Measurements from ENCODE around the gene OR6X1.

OR6X1 gene

DNA sequence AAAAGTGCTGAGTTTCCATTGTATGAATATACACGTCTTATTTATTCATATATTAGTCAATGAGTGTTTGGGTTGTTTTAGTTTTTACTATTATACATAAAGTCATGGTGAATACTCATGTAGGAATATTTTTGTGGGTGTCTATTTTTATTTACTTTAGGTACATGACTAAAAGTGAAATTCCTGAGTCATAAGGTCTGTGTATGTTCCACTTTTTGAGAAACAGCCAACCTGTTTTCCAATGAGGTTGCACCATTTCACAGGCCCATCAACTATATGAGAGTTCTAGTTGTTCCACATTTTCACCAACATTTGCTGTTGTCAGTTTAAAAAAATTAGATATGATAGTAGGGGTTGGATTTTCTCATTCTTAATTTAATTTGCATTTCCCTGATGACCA is 6.6 kb upstream of the OR6X1 start:
- Histone ChIP-seq H2AFZ (ENCODE audit: low read length) (no peak overlapping the region), H3K79me2 (ENCODE audit: insufficient read depth, low read length) (no peaks in the 10 kb centered on the region), H3K9me3 (ENCODE audit: insufficient read depth, low read depth, low read length) (no peaks in the 10 kb centered on the region; the same call in 1 of the 2 replicates), H3K4me3 (ENCODE audit: low read length, poor library complexity, severe bottlenecking) (no peak overlapping the region), H3K27me3 (ENCODE audit: insufficient read depth, low read length, poor library complexity, severe bottlenecking) (no peaks in the 10 kb centered on the region), H4K20me1 (ENCODE audit: insufficient read depth, low read length, poor library complexity, severe bottlenecking) (no peaks in the 10 kb centered on the region), H3F3A (ENCODE audit: low read depth) (no peaks in the 10 kb centered on the region), H3K4me2 (ENCODE audit: low read depth, low read length, poor library complexity, severe bottlenecking) (no peak overlapping the region), H3K36me3 (ENCODE audit: insufficient read depth, low read length) (no peaks in the 10 kb centered on the region), H3K9me2 (replicated peaks; ENCODE audit: low read depth, low read length) (no peaks in the 10 kb centered on the region), H3K4me1 (ENCODE audit: insufficient read depth, low read length, poor library complexity, severe bottlenecking) (no peaks in the 10 kb centered on the region), H3K9ac (ENCODE audit: low read depth, low read length, poor library complexity, severe bottlenecking) (no peak overlapping the region)
- TF ChIP-seq EZH2phosphoT487 (IDR thresholded peaks at IDR 0.05; ENCODE audit: borderline replicate concordance): no peak
- TF ChIP-seq, protein P1, sequence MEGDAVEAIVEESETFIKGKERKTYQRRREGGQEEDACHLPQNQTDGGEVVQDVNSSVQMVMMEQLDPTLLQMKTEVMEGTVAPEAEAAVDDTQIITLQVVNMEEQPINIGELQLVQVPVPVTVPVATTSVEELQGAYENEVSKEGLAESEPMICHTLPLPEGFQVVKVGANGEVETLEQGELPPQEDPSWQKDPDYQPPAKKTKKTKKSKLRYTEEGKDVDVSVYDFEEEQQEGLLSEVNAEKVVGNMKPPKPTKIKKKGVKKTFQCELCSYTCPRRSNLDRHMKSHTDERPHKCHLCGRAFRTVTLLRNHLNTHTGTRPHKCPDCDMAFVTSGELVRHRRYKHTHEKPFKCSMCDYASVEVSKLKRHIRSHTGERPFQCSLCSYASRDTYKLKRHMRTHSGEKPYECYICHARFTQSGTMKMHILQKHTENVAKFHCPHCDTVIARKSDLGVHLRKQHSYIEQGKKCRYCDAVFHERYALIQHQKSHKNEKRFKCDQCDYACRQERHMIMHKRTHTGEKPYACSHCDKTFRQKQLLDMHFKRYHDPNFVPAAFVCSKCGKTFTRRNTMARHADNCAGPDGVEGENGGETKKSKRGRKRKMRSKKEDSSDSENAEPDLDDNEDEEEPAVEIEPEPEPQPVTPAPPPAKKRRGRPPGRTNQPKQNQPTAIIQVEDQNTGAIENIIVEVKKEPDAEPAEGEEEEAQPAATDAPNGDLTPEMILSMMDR (conservative IDR thresholded peaks at IDR 0.05; ENCODE audit: low read length): no peak

DNA sequence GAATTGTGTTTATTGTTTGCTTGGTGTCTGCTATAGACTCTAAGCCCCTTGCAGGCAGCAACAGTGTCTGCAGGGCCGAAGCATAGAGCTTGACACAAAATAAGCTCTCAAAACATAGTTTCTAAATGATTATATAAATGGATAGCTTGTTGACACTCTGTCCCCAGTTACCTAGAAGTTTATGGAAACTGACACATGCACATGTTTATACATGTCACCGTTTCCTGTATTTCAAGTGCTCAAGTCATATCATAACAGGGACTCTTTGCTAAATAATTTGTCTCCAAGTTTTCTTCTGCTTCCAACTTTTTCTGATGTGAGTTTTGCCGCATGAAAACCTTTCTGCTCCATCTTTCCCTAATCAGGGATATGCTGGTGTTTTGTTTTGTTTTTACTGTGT is 3.7 kb upstream of the OR6X1 start:
- Histone ChIP-seq H3K9me3 (ENCODE audit: insufficient read depth, low read depth, low read length) (no peaks in the 10 kb centered on the region; the same call in 1 of the 2 replicates), H3K9me2 (replicated peaks; ENCODE audit: low read depth, low read length) (no peaks in the 10 kb centered on the region), H3K4me1 (ENCODE audit: insufficient read depth, low read length, poor library complexity, severe bottlenecking) (no peaks in the 10 kb centered on the region), H3K36me3 (ENCODE audit: insufficient read depth, low read length) (no peaks in the 10 kb centered on the region), H3K27me3 (ENCODE audit: insufficient read depth, low read length, poor library complexity, severe bottlenecking) (no peaks in the 10 kb centered on the region), H2AFZ (ENCODE audit: low read length) (no peak overlapping the region), H3K9ac (ENCODE audit: low read depth, low read length, poor library complexity, severe bottlenecking) (no peak overlapping the region), H3K4me2 (ENCODE audit: low read depth, low read length, poor library complexity, severe bottlenecking) (no peak overlapping the region), H3K4me3 (ENCODE audit: low read length, poor library complexity, severe bottlenecking) (no peak overlapping the region), H3F3A (ENCODE audit: low read depth) (no peaks in the 10 kb centered on the region), H3K79me2 (ENCODE audit: insufficient read depth, low read length) (no peaks in the 10 kb centered on the region), H4K20me1 (ENCODE audit: insufficient read depth, low read length, poor library complexity, severe bottlenecking) (no peaks in the 10 kb centered on the region)
- TF ChIP-seq EZH2phosphoT487 (IDR thresholded peaks at IDR 0.05; ENCODE audit: borderline replicate concordance): no peak
- TF ChIP-seq, protein P1 (conservative IDR thresholded peaks at IDR 0.05; ENCODE audit: low read length): no peak

DNA sequence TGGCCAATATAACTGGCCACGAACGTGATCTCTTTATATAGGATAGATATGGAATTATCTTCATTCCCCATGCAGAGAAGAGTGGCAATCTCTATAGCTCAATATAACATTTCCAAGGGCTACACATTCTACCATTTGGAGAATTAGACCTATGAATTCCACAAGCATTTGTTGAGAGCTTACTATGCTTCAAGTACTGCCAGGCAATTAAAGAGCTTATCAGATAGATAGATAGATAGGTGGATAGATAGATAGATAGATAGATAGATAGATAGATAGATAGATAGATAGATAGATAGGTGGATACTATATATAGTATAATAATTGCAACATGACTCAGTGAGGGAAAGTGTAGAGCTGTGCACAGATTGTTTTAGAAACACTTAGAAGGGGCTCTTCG is 1.5 kb upstream of the OR6X1 start:
- H2AFZ ChIP-seq (ENCODE audit: low read length): no peak overlapping the region
- no peak overlapping the region for H3K4me2 ChIP-seq (ENCODE audit: low read depth, low read length, poor library complexity, severe bottlenecking)
- H3K79me2 ChIP-seq (ENCODE audit: insufficient read depth, low read length): no peaks in the 10 kb centered on the region
- no peak overlapping the region for H3K4me3 ChIP-seq (ENCODE audit: low read length, poor library complexity, severe bottlenecking)
- no peaks in the 10 kb centered on the region for H3K9me3 ChIP-seq (ENCODE audit: insufficient read depth, low read depth, low read length)
- TF ChIP-seq, protein P1 (conservative IDR thresholded peaks at IDR 0.05; ENCODE audit: low read length): no peak
- TF ChIP-seq EZH2phosphoT487 (IDR thresholded peaks at IDR 0.05; ENCODE audit: borderline replicate concordance): no peak
- H3F3A ChIP-seq (ENCODE audit: low read depth): no peaks in the 10 kb centered on the region
- H3K36me3 ChIP-seq (ENCODE audit: insufficient read depth, low read length): no peaks in the 10 kb centered on the region
- no peak overlapping the region for H3K9ac ChIP-seq (ENCODE audit: low read depth, low read length, poor library complexity, severe bottlenecking)
- no peaks in the 10 kb centered on the region for H3K4me1 ChIP-seq (ENCODE audit: insufficient read depth, low read length, poor library complexity, severe bottlenecking)
- H4K20me1 ChIP-seq (ENCODE audit: insufficient read depth, low read length, poor library complexity, severe bottlenecking): no peaks in the 10 kb centered on the region
- no peaks in the 10 kb centered on the region for H3K27me3 ChIP-seq (ENCODE audit: insufficient read depth, low read length, poor library complexity, severe bottlenecking)
- no peaks in the 10 kb centered on the region for H3K9me2 ChIP-seq (replicated peaks; ENCODE audit: low read depth, low read length)
